ENCODE data around the gene PARD3B.

PARD3B gene

DNA sequence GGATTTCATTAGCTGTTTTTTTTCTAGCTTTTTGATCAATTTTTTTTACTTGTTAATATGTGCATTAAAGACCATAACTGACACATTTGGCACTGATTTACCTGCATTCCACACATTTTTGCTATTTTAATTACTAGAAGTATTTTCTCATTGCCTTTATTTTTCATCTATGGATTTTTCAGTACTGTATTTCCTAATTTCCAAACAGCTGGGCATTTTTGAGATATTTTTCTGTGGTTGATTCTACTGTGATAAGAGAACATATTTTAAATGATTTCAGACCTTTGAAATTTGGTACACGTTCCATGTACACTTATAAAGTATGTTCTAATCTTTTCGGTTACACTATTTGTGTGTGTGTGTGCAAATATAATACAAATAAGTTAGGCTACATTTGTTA, 135.3 kb downstream of the PARD3B start:
- no peak for DNase-seq (ENCODE audit: low read depth, low spot score)

DNA sequence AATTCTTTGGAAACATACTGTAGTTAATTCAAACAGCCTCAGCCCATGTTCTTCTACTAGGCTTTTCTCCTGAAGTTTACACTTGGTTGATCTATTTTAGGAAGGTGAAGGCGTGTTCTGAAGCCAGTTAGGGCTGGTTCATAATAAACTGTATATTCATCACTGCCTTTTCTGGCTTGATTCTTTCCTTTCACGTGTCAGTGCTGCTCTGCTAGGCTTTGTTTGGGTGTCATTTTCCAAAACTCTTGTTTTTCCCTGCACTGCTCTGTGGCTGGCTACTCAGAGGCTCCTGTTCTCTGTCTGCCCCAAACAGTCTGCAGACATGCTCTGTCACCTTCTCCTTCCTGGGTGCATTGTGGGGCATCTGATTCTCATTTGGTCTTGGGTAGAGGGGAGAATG, 136.1 kb downstream of the PARD3B start:
- no peak overlapping the region for H3K4me3 ChIP-seq (ENCODE audit: low read length)
- no peak for DNase-seq (ENCODE audit: low read depth, low spot score)

More for the DNA sequence above, 135.3 kb downstream of the PARD3B start:
- no peak overlapping the region for H3K4me3 ChIP-seq (ENCODE audit: low read length)

DNA sequence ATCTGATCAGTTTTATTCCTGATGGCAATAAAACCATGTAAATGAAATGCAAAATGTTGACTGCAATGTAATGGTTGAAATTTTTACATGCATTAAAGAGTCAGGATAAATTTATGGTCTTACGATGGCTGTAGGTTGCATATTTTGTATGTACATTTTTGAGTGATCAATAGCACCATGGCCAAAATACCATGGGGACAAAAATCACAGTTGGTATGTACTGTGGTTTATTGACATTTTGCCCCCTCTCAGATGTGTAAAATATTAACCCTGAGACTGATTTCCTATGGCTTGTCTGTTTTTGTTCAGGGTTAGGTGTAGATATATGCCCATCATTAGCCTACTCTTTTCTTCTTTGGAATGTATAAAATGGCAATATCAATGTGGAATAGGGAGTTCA, 138.1 kb downstream of the PARD3B start:
- H3K4me3 ChIP-seq (ENCODE audit: low read length) = no peak overlapping the region
- no peak for DNase-seq (ENCODE audit: low read depth, low spot score)

DNA sequence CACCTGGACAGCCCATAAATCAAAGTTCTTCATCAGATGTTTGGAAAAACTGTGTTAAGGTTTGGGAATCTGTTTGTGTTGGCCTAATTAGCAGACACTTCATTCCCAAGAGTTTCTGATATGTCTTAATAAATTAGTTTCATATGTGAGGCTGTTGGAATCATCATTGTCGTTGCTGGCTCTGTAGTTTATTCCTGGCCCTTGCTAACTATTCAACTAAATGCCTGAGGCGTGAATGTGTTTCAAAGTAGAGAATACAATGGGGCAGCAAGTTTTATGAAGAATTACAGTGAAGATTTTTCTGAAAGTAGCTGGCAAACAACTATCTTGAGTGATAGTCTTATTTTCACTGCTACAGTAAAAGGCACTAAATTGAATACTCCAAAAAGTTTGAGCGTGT, 141.1 kb downstream of the PARD3B start:
- DNase-seq (ENCODE audit: low read depth, low spot score) = no peak
- H3K4me3 ChIP-seq (ENCODE audit: low read length) = no peak overlapping the region

DNA sequence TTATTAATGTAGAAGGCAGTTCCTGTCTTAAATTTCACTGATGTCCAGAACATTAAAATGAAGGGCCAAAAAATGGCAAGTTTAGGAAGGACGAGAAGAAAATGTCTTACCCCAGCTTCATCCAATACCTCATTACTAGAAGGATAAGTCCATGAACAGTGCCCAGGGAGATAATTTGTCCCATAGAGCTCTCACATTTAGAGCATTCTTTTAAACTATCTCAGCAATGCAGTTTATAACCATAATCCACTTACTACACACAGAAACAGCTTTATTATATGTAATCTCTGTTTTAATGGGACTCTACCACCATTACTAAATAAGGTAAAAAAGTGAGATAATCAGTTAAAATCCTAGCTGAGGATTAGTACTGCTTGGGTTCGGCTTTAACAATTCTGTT, 142.5 kb downstream of the PARD3B start:
- DNase-seq (ENCODE audit: low read depth, low spot score) = no peak
- no peak overlapping the region for H3K4me3 ChIP-seq (ENCODE audit: low read length)

DNA sequence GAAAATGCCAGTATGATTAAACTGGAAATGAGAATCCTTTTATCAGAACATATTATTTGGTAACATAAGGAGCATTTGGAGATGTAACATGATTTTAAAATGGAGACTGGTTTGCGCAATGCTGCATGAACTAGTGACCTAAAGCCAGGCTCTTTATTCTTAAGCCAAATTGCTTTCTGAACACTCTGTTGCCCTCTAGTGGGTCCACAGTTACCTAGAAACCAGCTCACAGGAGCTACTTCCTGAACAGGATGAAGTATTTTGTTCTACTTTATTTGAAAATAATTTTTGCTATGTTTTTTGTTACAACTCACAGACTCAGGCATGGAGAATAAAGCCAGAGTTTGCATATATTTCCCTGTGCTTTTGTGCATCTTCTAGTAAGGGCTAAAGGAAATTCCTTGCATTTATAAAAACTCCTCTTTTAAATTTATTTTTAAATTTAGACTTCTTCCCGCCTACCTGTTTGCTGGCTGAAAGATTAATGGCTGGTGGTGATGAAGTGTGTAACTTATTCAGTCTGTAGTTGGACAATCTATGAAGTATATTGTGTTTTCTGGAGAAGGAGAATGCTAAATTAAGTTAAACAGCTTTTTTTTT, 146.7 kb downstream of the PARD3B start:
- DNase-seq (ENCODE audit: low read depth, low spot score) = peak; percentile 50
- no peak overlapping the region for H3K4me3 ChIP-seq (ENCODE audit: low read length)

DNA sequence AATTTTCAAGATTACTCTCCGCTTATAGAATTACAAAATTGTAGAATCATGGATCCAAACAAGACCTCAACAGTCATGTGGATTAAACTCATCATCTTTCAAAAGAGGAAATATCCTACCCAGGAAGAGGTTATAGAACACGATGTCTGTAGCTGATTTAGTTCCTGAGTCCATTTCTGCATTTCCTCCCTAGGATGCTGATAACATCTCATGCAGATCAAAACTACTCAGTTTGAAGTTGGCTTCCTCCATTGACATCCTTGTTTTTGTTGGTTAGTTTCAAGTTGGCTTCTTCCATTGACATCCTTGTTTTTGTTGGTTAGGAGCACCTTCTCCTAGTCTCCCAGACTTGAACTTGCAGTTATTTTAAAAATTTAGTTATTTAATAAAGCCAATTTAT, 147.5 kb downstream of the PARD3B start:
- no peak overlapping the region for H3K4me3 ChIP-seq (ENCODE audit: low read length)
- no peak for DNase-seq (ENCODE audit: low read depth, low spot score)

DNA sequence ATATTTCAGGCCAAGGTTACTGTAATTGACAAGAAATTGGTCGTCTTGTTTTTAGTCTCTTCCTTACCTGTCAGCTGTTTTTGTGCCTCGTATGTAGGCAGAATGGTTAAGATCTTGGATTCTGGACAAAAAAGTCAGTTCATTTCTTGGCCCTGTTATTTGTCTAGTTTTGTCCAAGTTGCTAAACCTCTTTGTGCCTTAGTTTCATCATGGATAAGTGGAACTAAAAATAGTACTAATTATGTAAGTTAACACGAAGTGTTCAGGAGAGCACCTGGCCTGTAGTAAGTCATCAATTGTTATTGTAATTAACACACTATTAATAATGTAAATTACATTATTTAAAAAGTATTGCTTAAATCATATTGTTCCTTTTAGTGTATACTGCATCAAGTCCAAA, 148.0 kb downstream of the PARD3B start:
- no peak overlapping the region for H3K4me3 ChIP-seq (ENCODE audit: low read length)
- no peak for DNase-seq (ENCODE audit: low read depth, low spot score)

DNA sequence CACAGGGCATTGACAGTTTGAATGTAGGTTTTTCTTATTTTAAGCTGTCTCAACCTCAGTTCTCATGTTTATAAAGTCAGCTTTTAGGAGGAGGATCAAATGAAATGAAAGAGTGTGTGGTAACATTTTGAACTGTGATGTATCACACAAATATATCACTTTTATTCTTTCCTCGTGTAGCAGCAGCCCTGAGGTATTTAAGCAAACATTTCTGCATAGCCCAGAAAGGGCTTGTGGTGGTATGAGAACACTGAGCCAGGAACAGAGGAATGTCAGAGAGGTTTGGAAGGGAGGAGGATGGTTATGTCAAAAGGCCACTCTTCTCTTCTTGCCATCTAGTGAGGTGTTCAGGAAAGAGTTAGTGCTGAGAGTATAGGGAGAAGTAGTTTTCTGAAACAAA, 150.2 kb downstream of the PARD3B start:
- DNase-seq (ENCODE audit: low read depth, low spot score) = no peak
- H3K4me3 ChIP-seq (ENCODE audit: low read length) = no peak overlapping the region

DNA sequence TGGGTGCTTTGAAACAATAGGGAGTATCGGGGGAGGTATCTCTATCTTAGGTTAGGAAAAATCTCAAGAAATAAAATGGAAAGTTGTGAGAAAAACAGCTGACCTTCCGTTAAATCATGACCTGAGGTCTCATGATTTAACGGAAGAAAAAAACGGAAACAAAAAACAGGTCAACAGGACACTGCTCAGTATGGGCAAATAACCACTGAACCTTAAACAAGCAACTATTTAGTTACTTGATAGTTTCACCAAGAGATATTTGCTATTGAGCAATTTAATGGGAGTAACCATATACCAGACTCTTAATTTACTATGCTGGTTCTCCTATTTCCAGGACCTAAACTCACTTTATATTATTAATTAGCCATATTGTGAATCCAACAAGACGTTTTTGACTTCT, 150.8 kb downstream of the PARD3B start:
- DNase-seq (ENCODE audit: low read depth, low spot score) = no peak
- no peak overlapping the region for H3K4me3 ChIP-seq (ENCODE audit: low read length)

DNA sequence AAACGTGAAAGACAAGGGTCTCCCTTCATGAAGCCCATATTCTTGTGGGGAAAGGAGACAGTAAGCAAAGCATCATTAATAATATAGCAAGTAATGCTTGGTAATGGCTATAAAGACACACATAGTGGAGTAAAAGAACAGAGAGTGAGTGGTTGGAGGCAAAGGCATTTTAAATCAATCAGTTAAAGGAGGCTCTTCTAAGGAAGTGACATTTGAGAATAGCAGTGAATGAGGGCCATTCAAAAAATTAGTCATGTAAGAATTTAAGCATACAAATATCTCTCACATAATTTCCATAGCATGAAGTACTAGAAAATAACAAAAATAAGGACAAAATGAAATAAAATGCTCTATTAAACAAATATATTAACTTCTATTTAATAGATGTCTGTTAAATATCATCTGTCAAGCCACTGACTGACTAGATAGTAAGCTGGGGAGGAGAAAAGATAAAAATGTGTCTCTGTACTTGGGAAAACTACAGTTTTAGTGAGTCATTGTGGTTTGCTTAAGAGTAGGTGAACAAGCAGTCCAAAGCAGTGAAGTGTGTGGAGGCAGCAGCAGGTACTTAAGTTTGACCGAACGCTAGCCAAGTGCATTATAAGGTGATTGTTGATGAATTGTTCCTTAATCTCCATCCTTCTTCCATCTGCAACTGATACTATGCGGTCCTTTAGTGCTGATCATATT, 160.1 kb downstream of the PARD3B start:
- no peak for DNase-seq (ENCODE audit: low read depth, low spot score)
- H3K4me3 ChIP-seq (ENCODE audit: low read length) = no peak overlapping the region

DNA sequence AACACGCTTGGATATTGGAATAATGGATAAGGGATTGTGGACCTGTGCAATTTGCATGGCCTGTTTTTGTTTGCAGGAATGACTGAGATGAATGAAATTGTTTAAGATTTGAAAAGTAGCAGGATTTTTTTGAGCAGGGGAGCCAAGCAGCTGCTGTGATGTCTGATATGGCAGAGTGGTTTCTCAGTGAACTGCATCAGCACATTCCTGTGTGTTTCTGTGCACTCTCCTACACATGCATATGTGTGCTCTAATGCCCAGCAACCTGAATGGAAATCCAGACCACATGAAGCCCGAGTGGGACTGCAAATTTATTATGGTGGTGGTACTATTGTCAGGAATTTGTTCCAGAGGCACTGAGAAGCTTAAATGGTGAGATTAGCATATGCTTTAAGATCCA, 161.7 kb downstream of the PARD3B start:
- H3K4me3 ChIP-seq (ENCODE audit: low read length) = no peak overlapping the region
- no peak for DNase-seq (ENCODE audit: low read depth, low spot score)

DNA sequence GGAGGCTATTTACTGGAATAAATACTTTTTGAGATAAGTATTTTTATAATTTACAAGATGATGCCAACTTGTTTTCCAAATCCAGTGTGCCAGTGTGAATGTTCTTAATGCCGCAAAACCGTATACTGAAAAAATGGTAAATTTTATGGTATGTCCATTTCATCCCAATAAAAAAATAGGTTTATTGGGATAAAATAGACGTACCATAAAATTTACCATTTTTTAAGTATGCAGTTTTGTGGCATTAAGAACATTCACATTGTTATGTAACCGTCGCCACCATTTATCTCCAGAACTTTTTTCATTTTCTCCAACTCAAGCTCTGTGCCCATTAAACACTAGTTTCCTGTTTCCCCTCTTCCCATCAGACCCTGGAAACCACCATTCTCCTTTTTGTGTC, 167.9 kb downstream of the PARD3B start:
- no peak overlapping the region for H3K4me3 ChIP-seq (ENCODE audit: low read length)
- no peak for DNase-seq (ENCODE audit: low read depth, low spot score)

DNA sequence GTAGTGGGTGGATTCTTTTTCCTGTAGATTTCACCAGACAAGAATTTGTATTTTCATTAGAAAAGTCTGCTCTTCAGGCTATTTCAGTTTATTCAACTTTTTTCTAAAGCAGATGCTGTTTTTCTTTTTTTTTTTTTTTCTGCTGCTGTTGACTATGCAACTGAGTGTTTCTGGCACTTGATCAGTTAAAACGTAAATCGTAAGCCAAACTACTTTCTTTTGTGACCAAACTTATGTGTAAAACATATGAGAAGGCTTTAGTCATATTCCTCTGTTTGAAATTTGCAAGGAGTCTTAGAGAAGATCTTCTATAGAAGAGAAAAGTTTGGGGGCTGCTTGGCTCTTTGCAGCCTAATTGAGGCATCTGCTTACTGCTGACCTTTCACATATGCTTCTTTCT, 170.1 kb downstream of the PARD3B start:
- DNase-seq (ENCODE audit: low read depth, low spot score) = no peak
- no peak overlapping the region for H3K4me3 ChIP-seq (ENCODE audit: low read length)

DNA sequence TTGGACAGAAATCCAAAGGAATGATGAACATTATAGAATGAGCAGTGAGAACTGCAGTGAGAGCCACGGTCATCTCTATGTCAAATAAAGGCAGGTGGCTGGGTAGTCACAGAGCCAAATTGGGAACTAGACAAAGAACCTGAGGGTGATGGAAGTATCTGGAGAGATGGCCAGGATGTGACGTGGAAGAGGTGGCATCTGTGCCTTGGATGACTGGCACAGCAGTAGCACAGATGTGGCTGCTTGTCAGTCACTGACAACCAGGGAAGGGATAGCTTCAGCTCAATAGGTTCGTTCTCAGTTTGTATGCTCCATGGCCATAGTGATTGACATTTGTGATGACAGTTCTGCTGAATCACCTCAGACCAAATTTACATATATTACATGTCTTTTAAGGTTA, 172.3 kb downstream of the PARD3B start:
- no peak overlapping the region for H3K4me3 ChIP-seq (ENCODE audit: low read length)
- DNase-seq (ENCODE audit: low read depth, low spot score) = no peak

DNA sequence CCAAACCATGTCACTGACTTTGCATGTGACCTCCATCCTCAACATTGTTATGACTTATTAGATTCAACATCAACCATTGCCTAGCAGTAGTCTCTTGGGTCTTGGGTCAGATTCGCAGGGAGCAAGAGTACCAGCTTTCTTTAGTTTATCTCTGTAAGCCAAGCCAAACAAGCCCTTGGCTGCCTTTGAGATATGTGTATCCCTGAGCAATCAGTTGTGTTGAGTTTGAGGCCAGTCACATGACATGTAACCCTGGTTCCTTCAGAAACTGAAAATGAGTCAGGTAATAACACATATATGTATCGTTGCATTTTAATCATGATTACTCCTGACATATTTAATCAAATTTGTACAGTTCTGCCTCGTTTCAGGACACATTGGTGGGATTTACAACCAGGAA, 173.3 kb downstream of the PARD3B start:
- H3K4me3 ChIP-seq (ENCODE audit: low read length) = no peak overlapping the region
- DNase-seq (ENCODE audit: low read depth, low spot score) = no peak

DNA sequence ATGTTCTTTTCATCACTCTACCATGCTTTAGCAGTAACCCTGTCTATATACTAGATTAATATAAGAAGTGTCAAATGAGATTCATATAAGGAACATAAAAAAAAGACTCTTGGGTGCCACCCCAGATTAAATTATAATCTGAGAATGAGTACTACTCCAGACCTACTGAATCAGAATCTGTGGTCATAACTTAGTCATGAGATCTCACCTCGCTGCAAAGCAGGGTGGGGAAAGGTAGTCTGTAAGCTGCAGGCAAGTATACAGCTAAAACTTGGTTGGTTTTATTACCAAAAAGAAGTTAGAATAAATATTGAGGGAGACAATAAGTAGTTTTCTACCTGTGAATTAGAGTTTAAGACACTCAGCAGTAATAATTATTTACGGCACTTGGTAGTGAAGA, 175.6 kb downstream of the PARD3B start:
- DNase-seq (ENCODE audit: low read depth, low spot score) = no peak
- H3K4me3 ChIP-seq (ENCODE audit: low read length) = no peak overlapping the region

DNA sequence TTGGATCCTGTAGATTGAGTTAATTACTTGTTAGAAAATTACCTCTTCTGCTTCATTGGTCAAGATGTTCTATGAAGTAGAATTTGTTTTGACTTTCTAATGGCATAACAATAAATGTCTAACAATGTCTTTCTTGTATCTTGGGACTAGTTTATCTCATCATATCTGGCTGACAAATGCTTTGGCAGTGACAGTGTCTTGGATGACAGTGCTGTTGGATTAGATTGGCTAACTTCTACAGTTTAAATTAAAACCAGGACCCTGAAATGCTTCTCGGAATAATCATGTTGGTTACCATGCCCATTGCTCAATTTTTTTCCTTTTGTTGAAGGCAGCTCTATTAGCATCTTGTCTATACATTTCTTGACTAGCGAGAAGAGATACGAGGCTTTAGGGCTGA, 176.9 kb downstream of the PARD3B start:
- H3K4me3 ChIP-seq (ENCODE audit: low read length) = no peak overlapping the region
- DNase-seq (ENCODE audit: low read depth, low spot score) = no peak

DNA sequence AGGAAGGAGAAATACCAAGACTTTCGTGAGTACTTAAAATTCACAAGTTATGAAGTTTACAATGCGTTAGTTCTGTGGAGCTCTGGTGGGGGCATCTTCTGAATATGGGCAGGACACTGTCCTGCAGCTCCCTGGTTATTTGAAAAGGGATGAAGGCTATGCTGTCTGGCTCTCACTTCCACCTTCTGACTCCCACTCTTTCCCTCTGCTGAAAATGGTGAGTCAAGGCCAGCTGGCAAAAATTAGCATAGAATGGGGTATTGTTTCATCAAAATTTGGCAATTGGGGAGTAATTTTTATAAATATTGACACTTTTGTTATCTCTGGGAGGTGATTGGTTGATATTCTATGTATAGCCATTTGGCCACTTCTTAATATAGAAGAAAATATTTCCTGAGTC, 177.4 kb downstream of the PARD3B start:
- no peak overlapping the region for H3K4me3 ChIP-seq (ENCODE audit: low read length)
- no peak for DNase-seq (ENCODE audit: low read depth, low spot score)

DNA sequence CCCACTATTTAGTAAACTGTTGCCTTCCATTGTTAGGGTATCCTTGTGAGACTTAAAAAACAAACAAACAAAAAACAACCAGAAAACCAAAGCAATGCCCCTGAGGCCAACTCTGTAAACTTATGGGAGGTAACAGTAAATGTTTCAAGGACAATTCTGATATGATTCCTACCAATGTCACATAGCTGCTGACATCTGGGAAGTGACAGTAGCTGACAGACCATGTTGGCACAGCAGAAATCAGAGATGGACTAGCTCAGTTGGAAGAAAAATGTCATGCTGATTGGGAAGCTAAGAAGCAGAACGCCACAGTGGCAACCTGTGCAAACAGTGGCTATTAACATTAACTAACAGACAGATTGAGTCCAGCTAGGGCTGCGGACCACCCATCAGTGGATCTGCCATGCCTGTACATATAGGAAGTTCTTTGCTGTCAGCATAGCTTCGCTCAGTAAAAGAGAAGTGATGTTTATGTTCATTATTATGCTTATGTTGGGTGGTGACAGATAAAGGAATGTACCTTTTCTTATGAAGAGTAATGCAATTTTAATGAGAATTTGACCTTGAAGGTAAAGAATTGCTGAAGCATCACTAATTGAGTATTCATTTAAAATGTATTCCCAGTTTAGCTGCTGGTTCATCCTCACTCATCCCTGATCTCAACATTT, 180.6 kb downstream of the PARD3B start:
- no peak for DNase-seq (ENCODE audit: low read depth, low spot score)
- H3K4me3 ChIP-seq (ENCODE audit: low read length) = no peak overlapping the region

DNA sequence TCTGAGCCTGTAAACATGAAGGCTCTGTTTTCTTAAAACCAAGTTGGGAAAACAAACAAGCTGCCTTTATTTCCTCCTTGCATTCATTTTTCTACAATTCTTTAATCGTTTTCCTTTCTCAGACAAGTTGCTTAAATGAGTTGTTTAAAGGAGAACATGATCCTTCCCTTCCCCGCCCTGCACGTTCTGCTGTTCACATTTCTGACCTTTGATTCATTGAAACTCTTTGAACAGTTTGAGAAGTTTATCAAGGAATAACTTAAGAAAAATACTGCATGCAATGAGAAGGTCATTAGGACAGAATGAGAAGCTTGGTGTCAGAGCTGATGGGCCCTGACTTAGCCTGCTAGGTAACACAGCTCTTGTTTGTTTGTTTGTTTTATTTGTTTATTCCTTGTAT, 181.6 kb downstream of the PARD3B start:
- DNase-seq (ENCODE audit: low read depth, low spot score) = no peak
- H3K4me3 ChIP-seq (ENCODE audit: low read length) = no peak overlapping the region
